CD4-positive, alpha-beta T cell treated with Interleukin-15 for 4 hours (primary cell): Measurements from ENCODE around the gene EMC6.

Experiments used
- DNase-seq: peaks from one replicate; pipeline ENCODE4 v3.0.0-alpha.2; 2020; ENCODE audit warnings: low spot score

Gene EMC6

GRCh38 chr17:3708366-3708765 is 39.8 kb downstream of the EMC6 start:
- DNase-seq, result no peak

GRCh38 chr17:3710951-3711383 is 42.4 kb downstream of the EMC6 start:
- peak; percentile 94 for DNase-seq

GRCh38 chr17:3712811-3713463 is 44.3 kb downstream of the EMC6 start:
- peak; percentile 15 for DNase-seq

GRCh38 chr17:3715296-3715695 is 46.7 kb downstream of the EMC6 start:
- DNase-seq, result no peak

- no peak for DNase-seq
These were observed 49.6 kb downstream of the EMC6 start for GRCh38 chr17:3718201-3718600.

GRCh38 chr17:3719265-3719664 is 50.7 kb downstream of the EMC6 start:
- DNase-seq, result no peak
